ENCODE data around the gene DOLK. TPM values are rescaled to one million over a fixed set of nuclear protein-coding genes. Genes with fewer than 3 reads are reported as not detected.
A peak's percentile ranks its signal among the peaks of the same experiment; 100 is the strongest.

DOLK gene
- polyA plus RNA-seq, 2 donors = 5.3 to 11.6 TPM

GRCh38 chr9:128936171-128936865 is 11.1 kb downstream of the DOLK start:
- Histone ChIP-seq H3K9me3 (ENCODE audit: control insufficient read depth in 2 of 2, insufficient read depth in 1 of 2, low read depth in 1 of 2, low read length in 1 of 2) (no peaks in the 10 kb centered on the region), H3K4me1 (ENCODE audit: control insufficient read depth in 2 of 2, insufficient read depth in 2 of 2, low read length in 1 of 2) (no peaks in the 10 kb centered on the region), H3K4me3 (ENCODE audit: low read depth in 1 of 2, low read length in 2 of 2) (no peak overlapping the region), H3K27ac (ENCODE audit: low read depth in 2 of 2, low read length in 1 of 2) (no peak overlapping the region), H3K27me3 (ENCODE audit: control insufficient read depth in 1 of 2, insufficient read depth in 2 of 2, low read length in 2 of 2) (no peaks in the 10 kb centered on the region), H3K36me3 (ENCODE audit: control insufficient read depth in 2 of 2, insufficient read depth in 2 of 2, low read length in 1 of 2) (no peaks in the 10 kb centered on the region)
- WGBS, 2 donors = 83 to 89% methylated on average over 11 of the region's 11 CpGs

- Histone ChIP-seq H3K27me3 (ENCODE audit: control insufficient read depth in 1 of 2, insufficient read depth in 2 of 2, low read length in 2 of 2) (no peaks in the 10 kb centered on the region), H3K9me3 (ENCODE audit: control insufficient read depth in 2 of 2, insufficient read depth in 1 of 2, low read depth in 1 of 2, low read length in 1 of 2) (no peaks in the 10 kb centered on the region), H3K27ac (ENCODE audit: low read depth in 2 of 2, low read length in 1 of 2) (no peak overlapping the region), H3K36me3 (ENCODE audit: control insufficient read depth in 2 of 2, insufficient read depth in 2 of 2, low read length in 1 of 2) (no peaks in the 10 kb centered on the region), H3K4me1 (ENCODE audit: control insufficient read depth in 2 of 2, insufficient read depth in 2 of 2, low read length in 1 of 2) (no peaks in the 10 kb centered on the region), H3K4me3 (ENCODE audit: low read depth in 1 of 2, low read length in 2 of 2) (no peak overlapping the region)
- 78 to 93% methylated on average over 5 of the region's 5 CpGs for WGBS, 2 donors
These were observed 13.7 kb downstream of the DOLK start for GRCh38 chr9:128933731-128934130.

- no peak overlapping the region for H3K27ac ChIP-seq (ENCODE audit: low read depth in 2 of 2, low read length in 1 of 2)
- no peaks in the 10 kb centered on the region for H3K4me1 ChIP-seq (ENCODE audit: control insufficient read depth in 2 of 2, insufficient read depth in 2 of 2, low read length in 1 of 2)
- no peaks in the 10 kb centered on the region for H3K27me3 ChIP-seq (ENCODE audit: control insufficient read depth in 1 of 2, insufficient read depth in 2 of 2, low read length in 2 of 2)
- no peaks in the 10 kb centered on the region for H3K36me3 ChIP-seq (ENCODE audit: control insufficient read depth in 2 of 2, insufficient read depth in 2 of 2, low read length in 1 of 2)
- 85 to 89% methylated on average over 4 of the region's 4 CpGs for WGBS, 2 donors
- no peaks in the 10 kb centered on the region for H3K9me3 ChIP-seq (ENCODE audit: control insufficient read depth in 2 of 2, insufficient read depth in 1 of 2, low read depth in 1 of 2, low read length in 1 of 2)
- no peak overlapping the region for H3K4me3 ChIP-seq (ENCODE audit: low read depth in 1 of 2, low read length in 2 of 2)
These were observed 17.8 kb downstream of the DOLK start for GRCh38 chr9:128929560-128929959.

GRCh38 chr9:128928624-128929023 is 18.8 kb downstream of the DOLK start:
- Histone ChIP-seq H3K9me3 (ENCODE audit: control insufficient read depth in 2 of 2, insufficient read depth in 1 of 2, low read depth in 1 of 2, low read length in 1 of 2) (no peaks in the 10 kb centered on the region), H3K36me3 (ENCODE audit: control insufficient read depth in 2 of 2, insufficient read depth in 2 of 2, low read length in 1 of 2) (no peaks in the 10 kb centered on the region), H3K4me1 (ENCODE audit: control insufficient read depth in 2 of 2, insufficient read depth in 2 of 2, low read length in 1 of 2) (no peaks in the 10 kb centered on the region), H3K4me3 (ENCODE audit: low read depth in 1 of 2, low read length in 2 of 2) (no peak overlapping the region), H3K27ac (ENCODE audit: low read depth in 2 of 2, low read length in 1 of 2) (no peak overlapping the region), H3K27me3 (ENCODE audit: control insufficient read depth in 1 of 2, insufficient read depth in 2 of 2, low read length in 2 of 2) (no peaks in the 10 kb centered on the region)
- WGBS, 2 donors = 88 to 89% methylated on average over 2 of the region's 2 CpGs

GRCh38 chr9:128927731-128928411 is 19.5 kb downstream of the DOLK start:
- no peak overlapping the region for H3K27ac ChIP-seq (ENCODE audit: low read depth in 2 of 2, low read length in 1 of 2)
- H3K36me3 ChIP-seq (ENCODE audit: control insufficient read depth in 2 of 2, insufficient read depth in 2 of 2, low read length in 1 of 2) = no peaks in the 10 kb centered on the region
- no peaks in the 10 kb centered on the region for H3K9me3 ChIP-seq (ENCODE audit: control insufficient read depth in 2 of 2, insufficient read depth in 1 of 2, low read depth in 1 of 2, low read length in 1 of 2)
- H3K27me3 ChIP-seq (ENCODE audit: control insufficient read depth in 1 of 2, insufficient read depth in 2 of 2, low read length in 2 of 2) = no peaks in the 10 kb centered on the region
- 24 to 26% methylated on average over 10 of the region's 10 CpGs for WGBS, 2 donors
- H3K4me1 ChIP-seq (ENCODE audit: control insufficient read depth in 2 of 2, insufficient read depth in 2 of 2, low read length in 1 of 2) = no peaks in the 10 kb centered on the region
- H3K4me3 ChIP-seq (ENCODE audit: low read depth in 1 of 2, low read length in 2 of 2) = no peak overlapping the region

- H3K27me3 ChIP-seq (ENCODE audit: control insufficient read depth in 1 of 2, insufficient read depth in 2 of 2, low read length in 2 of 2) = no peaks in the 10 kb centered on the region
- peak overlapping the region in 1 of 2 donors; percentile 5 for H3K27ac ChIP-seq (ENCODE audit: low read depth in 2 of 2, low read length in 1 of 2)
- 77 to 80% methylated on average over 6 of the region's 6 CpGs for WGBS, 2 donors
- no peaks in the 10 kb centered on the region for H3K9me3 ChIP-seq (ENCODE audit: control insufficient read depth in 2 of 2, insufficient read depth in 1 of 2, low read depth in 1 of 2, low read length in 1 of 2)
- H3K36me3 ChIP-seq (ENCODE audit: control insufficient read depth in 2 of 2, insufficient read depth in 2 of 2, low read length in 1 of 2) = peaks cover 0 to 7% of the 10 kb centered on the region in 2 donors
- H3K4me1 ChIP-seq (ENCODE audit: control insufficient read depth in 2 of 2, insufficient read depth in 2 of 2, low read length in 1 of 2) = peaks cover 6 to 13% of the 10 kb centered on the region in 2 donors
- H3K4me3 ChIP-seq (ENCODE audit: low read depth in 1 of 2, low read length in 2 of 2) = no peak overlapping the region
These were observed 23.9 kb downstream of the DOLK start for GRCh38 chr9:128923493-128923883.

GRCh38 chr9:128921881-128922763 is 25.3 kb downstream of the DOLK start:
- Histone ChIP-seq H3K4me3 (ENCODE audit: low read depth in 1 of 2, low read length in 2 of 2) (peak overlapping the region; percentile 41 to 42), H3K4me1 (ENCODE audit: control insufficient read depth in 2 of 2, insufficient read depth in 2 of 2, low read length in 1 of 2) (peaks cover 6 to 19% of the 10 kb centered on the region in 2 donors), H3K27ac (ENCODE audit: low read depth in 2 of 2, low read length in 1 of 2) (peak overlapping the region; percentile 74 to 89), H3K27me3 (ENCODE audit: control insufficient read depth in 1 of 2, insufficient read depth in 2 of 2, low read length in 2 of 2) (no peaks in the 10 kb centered on the region), H3K36me3 (ENCODE audit: control insufficient read depth in 2 of 2, insufficient read depth in 2 of 2, low read length in 1 of 2) (peaks cover 0 to 18% of the 10 kb centered on the region in 2 donors), H3K9me3 (ENCODE audit: control insufficient read depth in 2 of 2, insufficient read depth in 1 of 2, low read depth in 1 of 2, low read length in 1 of 2) (no peaks in the 10 kb centered on the region)
- 10 to 13% methylated on average over 32 of the region's 32 CpGs for WGBS, 2 donors

- no peaks in the 10 kb centered on the region for H3K9me3 ChIP-seq (ENCODE audit: control insufficient read depth in 2 of 2, insufficient read depth in 1 of 2, low read depth in 1 of 2, low read length in 1 of 2)
- peaks cover 8 to 31% of the 10 kb centered on the region in 2 donors for H3K36me3 ChIP-seq (ENCODE audit: control insufficient read depth in 2 of 2, insufficient read depth in 2 of 2, low read length in 1 of 2)
- H3K27ac ChIP-seq (ENCODE audit: low read depth in 2 of 2, low read length in 1 of 2) = peak within 1 kb of the TSS; percentile 74 to 89
- H3K4me1 ChIP-seq (ENCODE audit: control insufficient read depth in 2 of 2, insufficient read depth in 2 of 2, low read length in 1 of 2) = peaks cover 18 to 32% of the 10 kb centered on the region in 2 donors
- no peaks in the 10 kb centered on the region for H3K27me3 ChIP-seq (ENCODE audit: control insufficient read depth in 1 of 2, insufficient read depth in 2 of 2, low read length in 2 of 2)
- H3K4me3 ChIP-seq (ENCODE audit: low read depth in 1 of 2, low read length in 2 of 2) = peak within 1 kb of the TSS; percentile 41 to 42
- WGBS, 2 donors = 50 to 52% methylated on average over 13 of the region's 13 CpGs
These were observed 26.9 kb downstream of the DOLK start, which contains the start of gene PHYHD1 for GRCh38 chr9:128920381-128921058. Gene PHYHD1, plus strand, starts transcription at chr9:128920982. Its CDS starts 1,342 bp downstream, at chr9:128922324.

Data from esophagus (tissue), 2 donors.